NCI-H1930 (cell line): Measurements from ENCODE around the gene STAG2.
"Not testable (repeated sequence)": the region's sequence is repeated elsewhere in the genome, so short reads cannot be mapped to it uniquely, and the experiment has no call there.

Experiments used
- DNase-seq, 2 experiments: peaks; one replicate each; lab custom pipeline; 2025; lab: John Stamatoyannopoulos, UW

The STAG2 gene

GRCh38 chrX:124035657-124036056 is 74.2 kb downstream of the STAG2 start:
- DNase-seq = no peak

GRCh38 chrX:124042042-124042441 is 80.5 kb downstream of the STAG2 start:
- DNase-seq = no peak

GRCh38 chrX:124045109-124045508 is 83.6 kb downstream of the STAG2 start:
- DNase-seq = no peak

GRCh38 chrX:124084417-124084816 is 122.9 kb downstream of the STAG2 start:
- not testable (repeated sequence) for DNase-seq

GRCh38 chrX:124085063-124085462 is 123.6 kb downstream of the STAG2 start:
- no peak for DNase-seq

- no peak for DNase-seq
Measured at GRCh38 chrX:124086411-124086810, 124.9 kb downstream of the STAG2 start.

- no peak for DNase-seq
Measured at GRCh38 chrX:124087000-124087746, 125.7 kb downstream of the STAG2 start.

GRCh38 chrX:124093222-124093621 is 131.7 kb downstream of the STAG2 start:
- DNase-seq = no peak

GRCh38 chrX:124097116-124097515 is 135.6 kb downstream of the STAG2 start:
- DNase-seq = no peak

- DNase-seq = no peak
Measured at GRCh38 chrX:124098089-124098488, 136.6 kb downstream of the STAG2 start.

- DNase-seq = no peak
Measured at GRCh38 chrX:124103966-124104365, 142.5 kb downstream of the STAG2 start.

GRCh38 chrX:124104512-124104911 is 143.0 kb downstream of the STAG2 start:
- DNase-seq = not testable (repeated sequence)

GRCh38 chrX:124113621-124114600 is 152.4 kb downstream of the STAG2 start:
- no peak for DNase-seq

GRCh38 chrX:124117325-124117724 is 155.8 kb downstream of the STAG2 start:
- no peak for DNase-seq

GRCh38 chrX:124125471-124125870 is 164.0 kb downstream of the STAG2 start:
- no peak for DNase-seq

GRCh38 chrX:124127496-124127895 is 166.0 kb downstream of the STAG2 start:
- DNase-seq = no peak

- DNase-seq = not testable (repeated sequence)
Measured at GRCh38 chrX:124132437-124132836, 170.9 kb downstream of the STAG2 start.

- DNase-seq = no peak
Measured at GRCh38 chrX:124145749-124146148, 184.2 kb downstream of the STAG2 start.

- DNase-seq = no peak
Measured at GRCh38 chrX:124151195-124151594, 189.7 kb downstream of the STAG2 start.
